ENCODE measurements around the gene RNPEPL1. TPM values are rescaled to one million over a fixed set of nuclear protein-coding genes. Genes with fewer than 3 reads are reported as not detected.
"Not testable (repeated sequence)": the region's sequence is repeated elsewhere in the genome, so short reads cannot be mapped to it uniquely, and the experiment has no call there.

The RNPEPL1 gene
- total RNA-seq, 4 donors from 2014 or later = 85.0 to 175 (median 154) TPM

- Histone ChIP-seq H3K36me3 (peaks cover 0 to 22% (median 0%) of the 10 kb centered on the region in 3 donors), H3K27me3 (no peaks in the 10 kb centered on the region), H3K4me1 (peaks cover 0 to 8% (median 0%) of the 10 kb centered on the region in 4 donors), H3K27ac (no peak overlapping the region), H3K9me3 (peaks cover 0 to 10% (median 3%) of the 10 kb centered on the region in 4 donors), H3K4me3 (no peak overlapping the region)
- DNase-seq = no peak
- no peak for TF ChIP-seq POLR2A (IDR thresholded peaks at IDR 0.05)
- TF ChIP-seq CTCF (IDR thresholded peaks at IDR 0.05) = no peak
Measured at GRCh38 chr2:240520974-240521350, 47.3 kb upstream of the RNPEPL1 start.

GRCh38 chr2:240521885-240522284 lies 46.4 kb upstream of the RNPEPL1 start:
- H3K27ac ChIP-seq, H3K27me3 ChIP-seq, H3K4me3 ChIP-seq, H3K4me1 ChIP-seq, DNase-seq: not testable (repeated sequence)
- peaks cover 0 to 12% (median 3%) of the 10 kb centered on the region in 4 donors for H3K9me3 ChIP-seq
- H3K36me3 ChIP-seq = peaks cover 0 to 28% (median 0%) of the 10 kb centered on the region in 3 donors

- peaks cover 0 to 12% (median 3%) of the 10 kb centered on the region in 4 donors for H3K9me3 ChIP-seq
- no peak for TF ChIP-seq POLR2A (IDR thresholded peaks at IDR 0.05)
- H3K27me3 ChIP-seq = no peaks in the 10 kb centered on the region
- DNase-seq = no peak
- H3K36me3 ChIP-seq = peaks cover 0 to 28% (median 0%) of the 10 kb centered on the region in 3 donors
- H3K4me3 ChIP-seq = no peak overlapping the region
- no peak overlapping the region for H3K27ac ChIP-seq
- peaks cover 0 to 8% (median 0%) of the 10 kb centered on the region in 4 donors for H3K4me1 ChIP-seq
Measured at GRCh38 chr2:240522406-240522805, 45.9 kb upstream of the RNPEPL1 start.

GRCh38 chr2:240523451-240524281 lies 44.6 kb upstream of the RNPEPL1 start:
- H3K36me3 ChIP-seq = peaks cover 0 to 33% (median 0%) of the 10 kb centered on the region in 3 donors
- peaks cover 0 to 8% (median 0%) of the 10 kb centered on the region in 4 donors for H3K4me1 ChIP-seq
- H3K9me3 ChIP-seq = peaks cover 0 to 12% (median 3%) of the 10 kb centered on the region in 4 donors
- DNase-seq = no peak
- H3K4me3 ChIP-seq = no peak overlapping the region
- TF ChIP-seq CTCF (IDR thresholded peaks at IDR 0.05) (no peak), POLR2A (IDR thresholded peaks at IDR 0.05) (no peak)
- no peaks in the 10 kb centered on the region for H3K27me3 ChIP-seq
- no peak overlapping the region for H3K27ac ChIP-seq

- H3K36me3 ChIP-seq = peaks cover 0 to 41% (median 0%) of the 10 kb centered on the region in 3 donors
- no peak for DNase-seq
- H3K27me3 ChIP-seq = no peaks in the 10 kb centered on the region
- TF ChIP-seq CTCF (IDR thresholded peaks at IDR 0.05) = no peak
- TF ChIP-seq POLR2A (IDR thresholded peaks at IDR 0.05) = no peak
- H3K9me3 ChIP-seq = peaks cover 0 to 12% (median 3%) of the 10 kb centered on the region in 4 donors
- no peak overlapping the region for H3K27ac ChIP-seq
- H3K4me3 ChIP-seq = no peak overlapping the region
- H3K4me1 ChIP-seq = peaks cover 0 to 5% (median 0%) of the 10 kb centered on the region in 4 donors
Measured at GRCh38 chr2:240524963-240525718, 43.1 kb upstream of the RNPEPL1 start.

- peaks cover 0 to 41% (median 0%) of the 10 kb centered on the region in 3 donors for H3K36me3 ChIP-seq
- H3K9me3 ChIP-seq = peaks cover 0 to 12% (median 3%) of the 10 kb centered on the region in 4 donors
- H3K27ac ChIP-seq = no peak overlapping the region
- no peaks in the 10 kb centered on the region for H3K4me1 ChIP-seq
- no peaks in the 10 kb centered on the region for H3K27me3 ChIP-seq
- no peak overlapping the region for H3K4me3 ChIP-seq
- TF ChIP-seq CTCF (IDR thresholded peaks at IDR 0.05) = no peak
- no peak for TF ChIP-seq POLR2A (IDR thresholded peaks at IDR 0.05)
- DNase-seq = no peak
Measured at GRCh38 chr2:240525802-240526201, 42.5 kb upstream of the RNPEPL1 start.

Data from Peyer's patch (tissue), 4 donors.